Natural killer cell (primary cell): ENCODE results near the gene FNBP1. TPM values are rescaled to one million over a fixed set of nuclear protein-coding genes. Genes with fewer than 3 reads are reported as not detected.
"Not testable (repeated sequence)": the region's sequence is repeated elsewhere in the genome, so short reads cannot be mapped to it uniquely, and the experiment has no call there.

Experiments
- ATAC-seq, 3 donors: fragments of 150-1000 bp in 2 of 3; fragments of 200-7000 bp in 1 of 3; cut with Tn5 transposase; 1 replicate in 1 of 3; 2 replicates in 2 of 3; pipeline ENCODE4 v1.10.0; 2021; ENCODE audit warnings: mild to moderate bottlenecking in 2 of 3, moderate library complexity in 2 of 3
- DNase-seq, 2 donors: peaks; one replicate each; pipeline versions ENCODE4 v3.0.0 to v3.0.0-alpha.2; 2013 to 2021; ENCODE audit warnings: mixed read lengths in 1 of 2
- H3K27ac ChIP-seq: one replicate; pipeline ENCODE4 v1.5.1; 2013; ENCODE audit warnings: mild to moderate bottlenecking, low read length
- H3K27me3 ChIP-seq: one replicate; pipeline ENCODE4 v1.6.1; 2013; ENCODE audit warnings: low read length; ENCODE audit not compliant: control insufficient read depth, insufficient read depth
- H3K36me3 ChIP-seq: one replicate; pipeline ENCODE4 v1.6.1; 2013; ENCODE audit warnings: low read length; ENCODE audit not compliant: control insufficient read depth, insufficient read depth
- H3K4me1 ChIP-seq: one replicate; pipeline ENCODE4 v1.6.1; 2013; ENCODE audit warnings: low read length; ENCODE audit not compliant: control insufficient read depth, insufficient read depth
- H3K4me3 ChIP-seq: one replicate; pipeline ENCODE4 v1.5.1; 2013; ENCODE audit warnings: low read length
- H3K9me3 ChIP-seq: one replicate; pipeline ENCODE4 v1.6.1; 2013; ENCODE audit warnings: low read length; ENCODE audit not compliant: control insufficient read depth, insufficient read depth
- H3K27ac Mint-ChIP-seq, 2 donors: one replicate each; pipeline ENCODE4 v1.8.0; 2022; ENCODE audit warnings: mild to moderate bottlenecking in 2 of 2, mixed read lengths in 2 of 2, moderate library complexity in 1 of 2
- H3K27me3 Mint-ChIP-seq, 2 donors: one replicate each; pipeline ENCODE4 v1.8.0; 2022; ENCODE audit warnings: low read depth in 2 of 2, mixed read lengths in 2 of 2
- H3K36me3 Mint-ChIP-seq: one replicate; pipeline ENCODE4 v1.8.0; 2022; ENCODE audit warnings: mixed read lengths
- H3K4me1 Mint-ChIP-seq, 2 donors: one replicate each; pipeline ENCODE4 v1.8.0; 2022; ENCODE audit warnings: mixed read lengths in 2 of 2
- H3K4me3 Mint-ChIP-seq: one replicate; pipeline ENCODE4 v1.8.0; 2022; ENCODE audit warnings: mild to moderate bottlenecking, moderate library complexity, mixed read lengths
- H3K9me3 Mint-ChIP-seq, 2 donors: one replicate each; pipeline ENCODE4 v1.8.0; 2022; ENCODE audit warnings: mixed read lengths in 2 of 2
- WGBS: methylation state at CpG from one replicate; pipeline ENCODE4 v1.1.7; 2013; ENCODE audit warnings: missing lambda C conversion rate; ENCODE audit not compliant: insufficient coverage; 5-methylcytosine and 5-hydroxymethylcytosine counted together
- intact Hi-C: fragments of 100-400 bp; cut with micrococcal nuclease; formaldehyde crosslinking; loops from one replicate; pipeline ENCODE4 v1.14.2; 2022
- total RNA-seq, 4 donors: library from RNA; stranded (reverse); fragments of 120-200 nt in 1 of 4; gene quantifications; one replicate each; pipeline versions ENCODE4 v1.2.3 to v1.2.4, GENCODE V29; 2013 to 2022
- TF ChIP-seq, protein P1 (sequence below): fragments of 200-600 bp; IDR thresholded peaks from one replicate; pipeline ENCODE4 v1.8.0; 2022; ENCODE audit warnings: antibody characterized with exemption

Gene FNBP1
- total RNA-seq, 3 donors from 2014 or later (not counting 1 experiment from before 2014, with no cell fraction given) = 177 to 209 (median 203) TPM

DNA sequence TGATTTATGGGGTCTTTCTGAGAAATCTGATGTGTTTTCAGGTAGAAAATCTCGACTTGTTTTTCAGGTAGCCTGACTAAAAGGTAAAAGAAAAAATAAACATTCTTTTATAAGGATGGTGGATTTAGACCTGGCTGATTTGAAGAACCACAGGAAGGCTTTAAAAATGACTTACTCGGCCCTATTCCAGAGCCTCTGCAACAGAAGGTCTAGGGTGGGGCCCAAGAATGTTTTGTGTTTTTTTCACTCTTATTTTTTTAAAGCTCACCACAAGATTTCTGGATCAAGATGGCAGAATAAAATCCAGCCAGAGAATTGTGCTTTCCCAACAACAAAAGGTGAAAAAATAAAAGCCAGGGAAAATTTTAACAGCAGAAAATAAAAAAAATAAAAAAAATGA, 59.1 kb downstream of the FNBP1 start:
- Mint-ChIP-seq H3K36me3 (peaks cover 4% of the 10 kb centered on the region), H3K4me3 (no peak overlapping the region), H3K9me3 (no peaks in the 10 kb centered on the region), H3K27ac (peak overlapping the region; percentile 78 to 81), H3K4me1 (peaks cover 42 to 67% of the 10 kb centered on the region in 2 donors), H3K27me3 (no peaks in the 10 kb centered on the region)
- DNase-seq (no peak), ATAC-seq (no peak)
- Histone ChIP-seq H3K9me3 (no peaks in the 10 kb centered on the region), H3K27me3 (no peaks in the 10 kb centered on the region), H3K36me3 (peaks cover 4% of the 10 kb centered on the region), H3K27ac (no peak overlapping the region), H3K4me3 (no peak overlapping the region), H3K4me1 (peaks cover 22% of the 10 kb centered on the region)
- 44% methylated on average over 2 of the region's 2 CpGs for WGBS
- intact Hi-C loops = no loop called here
- TF ChIP-seq, protein P1, sequence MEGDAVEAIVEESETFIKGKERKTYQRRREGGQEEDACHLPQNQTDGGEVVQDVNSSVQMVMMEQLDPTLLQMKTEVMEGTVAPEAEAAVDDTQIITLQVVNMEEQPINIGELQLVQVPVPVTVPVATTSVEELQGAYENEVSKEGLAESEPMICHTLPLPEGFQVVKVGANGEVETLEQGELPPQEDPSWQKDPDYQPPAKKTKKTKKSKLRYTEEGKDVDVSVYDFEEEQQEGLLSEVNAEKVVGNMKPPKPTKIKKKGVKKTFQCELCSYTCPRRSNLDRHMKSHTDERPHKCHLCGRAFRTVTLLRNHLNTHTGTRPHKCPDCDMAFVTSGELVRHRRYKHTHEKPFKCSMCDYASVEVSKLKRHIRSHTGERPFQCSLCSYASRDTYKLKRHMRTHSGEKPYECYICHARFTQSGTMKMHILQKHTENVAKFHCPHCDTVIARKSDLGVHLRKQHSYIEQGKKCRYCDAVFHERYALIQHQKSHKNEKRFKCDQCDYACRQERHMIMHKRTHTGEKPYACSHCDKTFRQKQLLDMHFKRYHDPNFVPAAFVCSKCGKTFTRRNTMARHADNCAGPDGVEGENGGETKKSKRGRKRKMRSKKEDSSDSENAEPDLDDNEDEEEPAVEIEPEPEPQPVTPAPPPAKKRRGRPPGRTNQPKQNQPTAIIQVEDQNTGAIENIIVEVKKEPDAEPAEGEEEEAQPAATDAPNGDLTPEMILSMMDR = no peak

DNA sequence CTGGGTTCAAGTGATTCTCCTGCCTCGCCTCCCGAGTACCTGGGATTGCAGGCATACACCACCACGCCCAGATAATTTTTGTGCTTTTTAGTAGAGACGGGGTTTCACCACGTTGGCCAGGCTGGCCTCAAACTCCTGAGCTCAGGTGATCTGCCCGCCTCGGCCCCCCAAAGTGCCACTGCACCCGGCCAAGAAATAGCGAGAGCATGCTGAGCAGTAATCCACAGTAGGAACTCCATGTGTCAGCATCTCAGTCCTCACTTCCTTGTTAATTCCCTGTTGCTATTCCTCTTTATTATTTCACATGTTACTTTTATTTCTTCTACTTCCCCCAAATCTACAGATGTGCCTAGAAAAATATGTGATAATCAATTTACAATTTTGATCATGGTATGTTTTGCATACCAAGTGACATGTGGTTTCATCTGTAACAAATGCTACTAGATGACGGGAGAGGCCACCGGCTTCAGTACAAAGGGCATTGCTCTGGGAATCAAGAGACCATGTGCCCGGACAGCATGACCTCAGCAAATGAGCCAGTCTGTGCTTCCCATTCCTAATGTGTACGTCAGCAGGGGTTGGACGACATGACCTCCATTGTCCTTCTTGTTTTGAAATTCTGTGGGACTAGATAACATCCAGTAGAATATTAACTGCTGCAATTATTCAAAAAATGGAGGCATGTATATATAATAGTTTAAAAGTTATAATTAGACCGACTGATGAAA, 61.6 kb downstream of the FNBP1 start:
- 90% methylated on average over 15 of the region's 15 CpGs for WGBS
- peaks cover 25% of the 10 kb centered on the region for H3K36me3 ChIP-seq
- peaks cover 12% of the 10 kb centered on the region for H3K36me3 Mint-ChIP-seq
- H3K4me1 ChIP-seq = peaks cover 18% of the 10 kb centered on the region
- no peaks in the 10 kb centered on the region for H3K27me3 Mint-ChIP-seq
- peak overlapping the region; percentile 10 for H3K4me3 Mint-ChIP-seq
- no peak overlapping the region for H3K27ac ChIP-seq
- peak overlapping the region; percentile 63 to 76 for H3K27ac Mint-ChIP-seq
- ATAC-seq (no peak), DNase-seq (no peak)
- no peaks in the 10 kb centered on the region for H3K9me3 ChIP-seq
- H3K9me3 Mint-ChIP-seq = no peaks in the 10 kb centered on the region
- no peaks in the 10 kb centered on the region for H3K27me3 ChIP-seq
- peaks cover 34 to 53% of the 10 kb centered on the region in 2 donors for H3K4me1 Mint-ChIP-seq
- intact Hi-C loops = no loop called here
- TF ChIP-seq, protein P1 = no peak
- no peak overlapping the region for H3K4me3 ChIP-seq

DNA sequence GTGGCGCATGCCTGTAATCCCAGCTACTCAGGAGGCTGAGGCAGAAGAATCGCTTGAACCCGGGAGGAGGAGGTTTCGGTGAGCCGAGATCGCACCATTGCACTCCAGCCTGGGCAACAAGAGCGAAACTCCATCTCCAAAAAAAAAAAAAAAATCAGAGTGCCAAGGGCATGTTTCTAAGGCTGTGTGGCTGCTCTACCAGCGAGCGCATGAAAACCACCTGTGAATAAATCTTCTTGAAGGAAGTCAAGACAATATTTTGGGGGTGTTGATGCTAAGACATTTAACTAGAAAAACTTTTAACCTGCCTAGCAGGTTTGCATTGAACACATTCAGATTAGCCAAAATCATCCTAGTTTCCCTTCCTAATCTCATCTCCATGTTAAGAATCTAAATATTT, 62.8 kb downstream of the FNBP1 start:
- peak; percentile 70 to 90 (median 89) for ATAC-seq
- Mint-ChIP-seq H3K36me3 (peaks cover 12% of the 10 kb centered on the region), H3K4me3 (peak overlapping the region; percentile 28), H3K4me1 (peaks cover 29 to 47% of the 10 kb centered on the region in 2 donors), H3K27ac (peak overlapping the region; percentile 63 to 85)
- H3K4me1 ChIP-seq = peaks cover 12% of the 10 kb centered on the region
- H3K9me3 Mint-ChIP-seq, H3K4me3 ChIP-seq, H3K27me3 Mint-ChIP-seq, intact Hi-C loops, H3K27ac ChIP-seq, H3K9me3 ChIP-seq, H3K27me3 ChIP-seq, DNase-seq: not testable (repeated sequence)
- 73% methylated on average over 9 of the region's 9 CpGs for WGBS
- H3K36me3 ChIP-seq = peaks cover 30% of the 10 kb centered on the region

DNA sequence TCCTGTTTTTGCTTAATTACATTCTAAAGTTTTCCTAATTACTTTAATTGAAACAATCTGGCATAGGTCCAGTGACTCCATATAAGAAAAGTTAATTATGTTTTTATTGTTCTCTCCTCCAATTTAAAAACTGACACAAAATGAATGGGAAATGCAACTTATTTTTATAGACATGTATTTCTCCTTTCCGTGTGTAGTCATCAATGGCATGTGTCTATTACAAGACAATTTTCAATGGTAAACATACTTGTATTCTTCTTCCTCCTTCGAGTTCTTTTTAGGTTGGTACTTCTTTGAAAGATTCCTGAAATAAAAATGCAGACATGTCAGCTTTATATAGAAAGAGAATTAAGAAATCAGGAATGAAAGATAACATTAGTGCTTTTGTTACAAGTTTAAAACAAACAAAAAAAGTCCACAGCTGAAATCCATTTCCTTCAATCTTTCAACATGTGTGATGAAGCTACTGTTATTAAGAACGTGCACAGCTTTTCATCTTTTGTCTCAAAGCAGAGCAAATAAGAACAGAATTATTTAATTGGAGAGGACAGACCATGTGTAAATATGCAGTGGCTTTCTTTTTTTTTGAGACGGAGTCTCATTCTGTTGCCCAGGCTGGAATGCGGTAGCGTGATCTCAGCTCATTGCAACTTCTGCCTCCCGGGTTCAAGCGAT, 63.8 kb downstream of the FNBP1 start:
- Mint-ChIP-seq H3K4me1 (peaks cover 22 to 39% of the 10 kb centered on the region in 2 donors), H3K36me3 (peaks cover 12% of the 10 kb centered on the region), H3K9me3 (no peaks in the 10 kb centered on the region), H3K27me3 (no peaks in the 10 kb centered on the region), H3K27ac (peak overlapping the region; percentile 39 to 85), H3K4me3 (peak overlapping the region; percentile 62)
- Histone ChIP-seq H3K27ac (no peak overlapping the region), H3K36me3 (peaks cover 35% of the 10 kb centered on the region), H3K27me3 (no peaks in the 10 kb centered on the region), H3K9me3 (no peaks in the 10 kb centered on the region), H3K4me1 (peaks cover 12% of the 10 kb centered on the region), H3K4me3 (no peak overlapping the region)
- intact Hi-C loops = no loop called here
- TF ChIP-seq, protein P1 = no peak
- 97% methylated on average over 5 of the region's 8 CpGs for WGBS
- ATAC-seq = no peak
- DNase-seq = no peak
